WERI-Rb-1 (cell line): ENCODE measurements around the gene ACHE.
"Not testable (repeated sequence)": the region's sequence is repeated elsewhere in the genome, so short reads cannot be mapped to it uniquely, and the experiment has no call there.

Experiments
- DNase-seq: peaks from one replicate; pipeline ENCODE4 v3.0.0-alpha.2; 2020
- H3K27ac ChIP-seq: fragments of 250-450 bp; sonication (Bioruptor Pico); 2 replicates; pipeline ENCODE4 v1.5.1; 2020; ENCODE audit warnings: mild to moderate bottlenecking, moderate library complexity
- H3K27me3 ChIP-seq: fragments of 250-450 bp; sonication (Bioruptor Pico); 2 replicates; pipeline ENCODE4 v1.5.1; 2021; ENCODE audit warnings: mild to moderate bottlenecking, low read depth, moderate library complexity; ENCODE audit not compliant: insufficient read depth, severe bottlenecking
- H3K36me3 ChIP-seq: fragments of 250-450 bp; sonication (Bioruptor Pico); 2 replicates; pipeline ENCODE4 v1.5.1; 2020; ENCODE audit warnings: mild to moderate bottlenecking, moderate library complexity
- H3K4me3 ChIP-seq: 2 replicates; pipeline ENCODE4 v1.5.1; 2011; ENCODE audit warnings: low read depth, mild to moderate bottlenecking, control low read depth, low read length
- H3K9me3 ChIP-seq: fragments of 250-450 bp; sonication (Bioruptor Pico); 2 replicates; pipeline ENCODE4 v1.5.1; 2021; ENCODE audit warnings: mild to moderate bottlenecking, moderate library complexity; ENCODE audit not compliant: severe bottlenecking
- TF ChIP-seq, protein P1 (sequence below): IDR thresholded peaks from 2 replicates; pipeline ENCODE4 v1.5.1; 2011; ENCODE audit warnings: low read depth, mild to moderate bottlenecking, control low read depth, inconsistent platforms, low read length

ACHE gene

DNA sequence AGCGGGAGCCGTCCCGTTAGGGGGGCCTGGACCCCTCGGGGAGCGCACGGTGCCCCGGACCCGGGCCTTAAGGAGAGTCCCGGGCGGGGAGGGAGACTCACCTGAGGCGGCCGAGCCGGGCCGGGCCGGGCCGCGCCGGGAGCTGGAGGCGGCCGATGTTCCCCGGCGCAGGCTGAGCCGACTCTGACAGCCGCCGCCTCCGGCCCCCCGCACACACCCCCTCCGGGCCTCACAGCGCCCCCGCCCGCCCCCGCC is at the start of gene ACHE:
ACHE (minus strand) TSS at position 188 of the 255 bp plus-strand sequence. CDS start 1,656 bp downstream, outside the sequence.
- H3K4me3 ChIP-seq: peak within 1 kb of the TSS; percentile 41
- H3K27ac ChIP-seq: no peak within 1 kb of the TSS
- DNase-seq: no peak
- H3K27me3 ChIP-seq: peaks cover 58% of the 10 kb centered on the region
- no peaks in the 10 kb centered on the region for H3K9me3 ChIP-seq
- no peaks in the 10 kb centered on the region for H3K36me3 ChIP-seq
- TF ChIP-seq, protein P1, sequence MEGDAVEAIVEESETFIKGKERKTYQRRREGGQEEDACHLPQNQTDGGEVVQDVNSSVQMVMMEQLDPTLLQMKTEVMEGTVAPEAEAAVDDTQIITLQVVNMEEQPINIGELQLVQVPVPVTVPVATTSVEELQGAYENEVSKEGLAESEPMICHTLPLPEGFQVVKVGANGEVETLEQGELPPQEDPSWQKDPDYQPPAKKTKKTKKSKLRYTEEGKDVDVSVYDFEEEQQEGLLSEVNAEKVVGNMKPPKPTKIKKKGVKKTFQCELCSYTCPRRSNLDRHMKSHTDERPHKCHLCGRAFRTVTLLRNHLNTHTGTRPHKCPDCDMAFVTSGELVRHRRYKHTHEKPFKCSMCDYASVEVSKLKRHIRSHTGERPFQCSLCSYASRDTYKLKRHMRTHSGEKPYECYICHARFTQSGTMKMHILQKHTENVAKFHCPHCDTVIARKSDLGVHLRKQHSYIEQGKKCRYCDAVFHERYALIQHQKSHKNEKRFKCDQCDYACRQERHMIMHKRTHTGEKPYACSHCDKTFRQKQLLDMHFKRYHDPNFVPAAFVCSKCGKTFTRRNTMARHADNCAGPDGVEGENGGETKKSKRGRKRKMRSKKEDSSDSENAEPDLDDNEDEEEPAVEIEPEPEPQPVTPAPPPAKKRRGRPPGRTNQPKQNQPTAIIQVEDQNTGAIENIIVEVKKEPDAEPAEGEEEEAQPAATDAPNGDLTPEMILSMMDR: no peak

DNA sequence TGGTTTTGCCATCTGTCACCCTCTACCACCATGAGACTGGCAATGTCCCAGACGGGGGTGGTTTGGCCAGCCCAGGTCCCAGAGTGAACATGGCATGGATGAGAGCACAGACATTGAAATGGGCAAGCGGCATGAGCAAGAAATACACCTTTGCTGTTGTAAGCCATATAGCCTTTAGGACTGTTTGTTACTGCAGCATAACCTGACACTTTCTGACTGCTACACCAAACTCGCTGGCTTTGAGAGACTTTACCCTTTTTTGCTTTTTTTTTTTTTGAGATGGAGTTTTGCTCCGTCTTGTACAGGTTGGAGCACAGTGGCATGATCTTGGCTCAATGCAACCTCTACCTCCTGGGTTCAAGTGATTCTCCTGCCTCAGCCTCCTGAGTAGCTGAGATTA is 48.5 kb upstream of the ACHE start:
- peaks cover 52% of the 10 kb centered on the region for H3K27me3 ChIP-seq
- TF ChIP-seq, protein P1: no peak
- no peak overlapping the region for H3K4me3 ChIP-seq
- no peak overlapping the region for H3K27ac ChIP-seq
- H3K36me3 ChIP-seq: no peaks in the 10 kb centered on the region
- peaks cover 4% of the 10 kb centered on the region for H3K9me3 ChIP-seq
- DNase-seq: no peak

DNA sequence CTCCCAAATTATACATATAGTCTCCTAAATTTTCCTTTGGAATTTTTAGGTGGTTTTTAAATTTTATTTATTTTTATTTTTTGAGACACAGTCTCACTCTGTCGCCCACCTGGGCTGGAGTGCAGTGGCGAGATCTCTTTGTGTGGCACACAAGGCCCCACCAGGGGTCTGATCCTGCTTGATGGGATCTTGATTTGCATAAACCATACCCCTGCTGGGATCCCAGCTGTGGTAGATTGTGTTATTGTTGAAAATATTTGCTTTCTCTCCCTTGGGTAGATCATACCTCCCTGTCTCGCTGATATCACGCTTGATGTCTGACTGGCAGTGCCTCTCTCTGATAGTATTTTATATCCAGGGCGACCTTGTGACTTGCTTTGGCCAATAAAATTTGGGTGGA is 48.0 kb upstream of the ACHE start:
- DNase-seq: no peak
- H3K27ac ChIP-seq: no peak overlapping the region
- TF ChIP-seq, protein P1: no peak
- H3K27me3 ChIP-seq: peaks cover 49% of the 10 kb centered on the region
- no peaks in the 10 kb centered on the region for H3K36me3 ChIP-seq
- no peak overlapping the region for H3K4me3 ChIP-seq
- H3K9me3 ChIP-seq: peaks cover 4% of the 10 kb centered on the region

DNA sequence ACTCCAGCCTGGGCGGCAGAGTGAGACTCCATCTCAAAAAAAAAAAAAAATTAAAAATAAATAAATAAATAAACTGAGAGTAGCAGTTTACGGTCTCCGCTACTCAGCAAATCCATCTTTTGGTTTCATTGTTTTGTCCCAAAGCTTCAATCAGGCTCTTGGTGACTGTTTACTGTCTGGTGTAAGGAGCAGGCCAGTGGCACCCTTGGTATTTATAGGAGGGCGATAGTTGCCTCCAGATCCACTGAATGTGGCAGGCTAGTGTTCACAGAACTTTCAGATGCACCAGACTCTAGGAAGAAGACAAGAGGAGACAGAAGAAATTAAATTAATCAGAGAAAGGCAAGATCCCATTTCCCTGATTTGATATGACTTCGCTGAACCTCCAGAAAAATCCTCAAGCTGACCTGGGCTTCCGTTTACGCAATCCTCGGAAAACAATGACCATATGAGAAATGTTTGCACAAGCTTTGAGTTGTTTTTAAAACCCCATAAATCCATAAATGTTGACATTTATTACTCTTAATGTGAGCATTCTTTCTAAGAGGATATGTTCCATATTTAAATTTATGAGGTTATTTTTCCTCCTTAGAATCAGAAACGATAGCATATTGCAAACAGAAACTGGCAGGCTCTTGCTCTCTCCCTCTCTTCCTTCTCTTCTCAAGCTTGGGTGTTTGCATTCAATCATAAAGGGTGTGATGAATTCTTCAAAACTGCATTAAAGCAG is 46.5 kb upstream of the ACHE start:
- H3K4me3 ChIP-seq: no peak overlapping the region
- no peak for DNase-seq

DNA sequence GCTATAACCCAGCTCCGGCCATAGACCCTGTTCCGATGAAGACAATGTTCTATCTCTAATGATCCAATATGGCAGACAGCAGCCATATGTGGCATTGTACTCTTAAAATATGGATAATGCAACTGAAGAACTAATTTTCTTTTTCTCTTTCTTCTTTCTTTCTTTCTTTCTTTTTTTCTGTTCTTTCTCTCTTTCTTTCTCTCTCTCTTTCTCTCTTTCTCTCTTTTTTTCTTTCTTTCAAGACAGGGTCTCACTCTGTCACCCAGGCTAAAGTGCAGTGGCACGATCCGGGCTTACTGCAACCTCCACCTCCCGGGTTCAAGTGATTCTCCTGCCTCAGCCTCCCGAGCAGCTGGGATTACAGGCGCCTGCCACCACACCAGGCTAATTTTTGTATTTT is 40.5 kb upstream of the ACHE start:
- not testable (repeated sequence) for DNase-seq, H3K4me3 ChIP-seq, H3K27ac ChIP-seq, H3K36me3 ChIP-seq
- peaks cover 27% of the 10 kb centered on the region for H3K9me3 ChIP-seq
- peaks cover 71% of the 10 kb centered on the region for H3K27me3 ChIP-seq

More for the DNA sequence above, 46.5 kb upstream of the ACHE start:
- H3K27me3 ChIP-seq: peaks cover 50% of the 10 kb centered on the region
- H3K9me3 ChIP-seq: peaks cover 7% of the 10 kb centered on the region
- H3K36me3 ChIP-seq: no peaks in the 10 kb centered on the region
- no peak overlapping the region for H3K27ac ChIP-seq
- TF ChIP-seq, protein P1: no peak

DNA sequence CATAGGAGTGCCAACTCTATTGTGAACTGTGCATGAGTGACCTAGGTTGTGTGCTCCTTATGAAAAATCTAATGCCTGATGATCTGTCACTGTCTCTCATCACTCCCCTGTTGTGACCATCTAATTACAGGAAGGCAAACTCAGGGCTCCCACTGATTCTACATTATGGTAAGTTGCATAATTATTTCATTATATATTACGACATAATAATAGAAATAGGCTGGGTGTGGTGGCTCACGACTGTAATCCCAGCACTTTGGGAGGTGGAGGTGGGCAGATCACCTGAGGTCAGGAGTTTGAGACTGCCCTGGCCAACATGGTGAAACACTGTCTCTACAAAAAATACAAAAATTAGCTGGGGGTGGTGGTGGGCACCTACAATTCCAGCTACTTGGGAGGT is 39.7 kb upstream of the ACHE start:
- Histone ChIP-seq H3K27me3 (peaks cover 78% of the 10 kb centered on the region), H3K9me3 (peaks cover 24% of the 10 kb centered on the region)
- not testable (repeated sequence) for DNase-seq, H3K27ac ChIP-seq, H3K36me3 ChIP-seq, H3K4me3 ChIP-seq

DNA sequence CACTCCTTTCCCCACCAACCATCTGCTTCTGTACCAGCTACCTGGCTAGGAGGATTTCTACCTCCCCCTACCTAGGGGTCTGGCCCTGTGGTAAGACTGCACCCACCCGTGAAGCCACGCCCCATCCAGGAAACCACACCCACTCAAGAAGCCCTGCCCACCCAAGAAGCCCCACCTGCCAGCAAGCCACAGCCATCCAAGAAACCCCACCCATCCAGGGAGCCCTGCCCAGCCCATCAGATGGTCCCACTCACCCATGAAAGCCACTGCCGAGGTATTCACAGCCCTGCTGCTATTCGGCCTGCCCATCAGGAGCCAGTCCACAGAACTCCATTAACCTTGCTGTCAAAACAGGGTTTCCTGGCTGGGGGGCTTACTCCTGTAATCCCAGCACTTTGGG is 38.0 kb upstream of the ACHE start:
- H3K4me3 ChIP-seq: no peak overlapping the region
- TF ChIP-seq, protein P1: no peak
- peaks cover 24% of the 10 kb centered on the region for H3K9me3 ChIP-seq
- no peak overlapping the region for H3K27ac ChIP-seq
- DNase-seq: peak; percentile 15
- H3K27me3 ChIP-seq: peaks cover 92% of the 10 kb centered on the region
- no peaks in the 10 kb centered on the region for H3K36me3 ChIP-seq
